Upper lobe of left lung (tissue), 6 donors: ENCODE measurements around the gene ZNF283. TPM values are rescaled to one million over a fixed set of nuclear protein-coding genes. Genes with fewer than 3 reads are reported as not detected.

ENCODE experiments used
- ATAC-seq, 2 donors: fragments of 200-7000 bp; cut with Tn5 transposase; one replicate each; pipeline ENCODE4 v1.9.1; 2022; ENCODE audit warnings: mild to moderate bottlenecking in 2 of 2, moderate library complexity in 2 of 2; ENCODE audit not compliant: low FRiP score in 2 of 2
- DNase-seq, 2 donors: peaks; one replicate each; pipeline ENCODE4 v3.0.0-alpha.2; 2019 to 2020
- H3K27ac ChIP-seq, 4 donors: fragments of 200-600 bp; sonication (generic); one replicate each; pipeline ENCODE4 v1.5.1; 2016 to 2019
- H3K27me3 ChIP-seq, 4 donors: fragments of 200-600 bp; sonication (generic); one replicate each; pipeline ENCODE4 v1.5.1; 2017 to 2019
- H3K36me3 ChIP-seq, 4 donors: fragments of 200-600 bp; sonication (generic); one replicate each; pipeline ENCODE4 v1.5.1; 2016 to 2019
- H3K4me1 ChIP-seq, 4 donors: fragments of 200-600 bp; sonication (generic); one replicate each; pipeline ENCODE4 v1.5.1; 2018 to 2019
- H3K4me3 ChIP-seq, 4 donors: fragments of 200-600 bp; sonication (generic); one replicate each; pipeline ENCODE4 v1.5.1; 2017 to 2019; ENCODE audit warnings: mild to moderate bottlenecking in 2 of 4, moderate library complexity in 1 of 4
- H3K9me3 ChIP-seq, 4 donors: fragments of 200-600 bp; sonication (generic); one replicate each; pipeline ENCODE4 v1.5.1; 2018 to 2019
- EP300 ChIP-seq, 4 donors: sonication (generic); formaldehyde crosslinking; IDR thresholded peaks; one replicate each; pipeline ENCODE4 v1.5.1; 2017; ENCODE audit warnings: antibody characterized with exemption in 4 of 4, control low read depth in 2 of 4
- POLR2A ChIP-seq, 4 donors: fragments of 450-650 bp; IDR thresholded peaks; one replicate each; pipeline ENCODE4 v1.5.1; 2016 to 2017; ENCODE audit warnings: antibody characterized with exemption in 4 of 4, mild to moderate bottlenecking in 2 of 4
- POLR2AphosphoS5 ChIP-seq, 2 donors: sonication (generic); formaldehyde crosslinking; IDR thresholded peaks; one replicate each; pipeline ENCODE4 v1.5.1; 2017; ENCODE audit warnings: antibody characterized with exemption in 2 of 2
- WGBS, 2 donors: methylation state at CpG; one replicate each; pipeline ENCODE4 v1.1.5; 2017 to 2018; 5-methylcytosine and 5-hydroxymethylcytosine counted together
- total RNA-seq, 6 donors: library from RNA; depleted of rRNA in 4 of 6; stranded (reverse); fragments of >200 nt in 4 of 6; gene quantifications; one replicate each; pipeline versions ENCODE4 v1.1.0 to v1.2.1, GENCODE V29; 2016 to 2021
- TF ChIP-seq, protein P1 (sequence below), 6 experiments: fragments of 450-650 bp in 4 of 6; fragments of 200-600 bp in 2 of 6; sonication (generic) in 2 of 6; IDR thresholded peaks; one replicate each; pipeline ENCODE4 v1.5.1; 2016 to 2019; ENCODE audit warnings: antibody characterized with exemption in 6 of 6
- donor health status: DM: no; HTN: no; CAD: no; lungs with moderate emphysema.
- donor health status: DM: no; HTN: yes; CAD: no; lungs with severe emphysema.

Gene ZNF283
- total RNA-seq, 6 donors from 2014 or later: 2.9 to 11.7 (median 6.7) TPM

GRCh38 chr19:43797118-43797517, 30.0 kb upstream of the ZNF283 start:
- Histone ChIP-seq H3K27me3 (peaks cover 0 to 5% (median 0%) of the 10 kb centered on the region in 4 donors), H3K4me1 (peaks cover 12 to 19% (median 13%) of the 10 kb centered on the region in 4 donors), H3K4me3 (no peak overlapping the region), H3K36me3 (peaks cover 0 to 8% (median 0%) of the 10 kb centered on the region in 4 donors), H3K9me3 (no peaks in the 10 kb centered on the region), H3K27ac (no peak overlapping the region)
- no peak for DNase-seq
- no peak for TF ChIP-seq POLR2AphosphoS5 (IDR thresholded peaks at IDR 0.05)
- TF ChIP-seq EP300 (IDR thresholded peaks at IDR 0.05): no peak
- TF ChIP-seq, protein P1, sequence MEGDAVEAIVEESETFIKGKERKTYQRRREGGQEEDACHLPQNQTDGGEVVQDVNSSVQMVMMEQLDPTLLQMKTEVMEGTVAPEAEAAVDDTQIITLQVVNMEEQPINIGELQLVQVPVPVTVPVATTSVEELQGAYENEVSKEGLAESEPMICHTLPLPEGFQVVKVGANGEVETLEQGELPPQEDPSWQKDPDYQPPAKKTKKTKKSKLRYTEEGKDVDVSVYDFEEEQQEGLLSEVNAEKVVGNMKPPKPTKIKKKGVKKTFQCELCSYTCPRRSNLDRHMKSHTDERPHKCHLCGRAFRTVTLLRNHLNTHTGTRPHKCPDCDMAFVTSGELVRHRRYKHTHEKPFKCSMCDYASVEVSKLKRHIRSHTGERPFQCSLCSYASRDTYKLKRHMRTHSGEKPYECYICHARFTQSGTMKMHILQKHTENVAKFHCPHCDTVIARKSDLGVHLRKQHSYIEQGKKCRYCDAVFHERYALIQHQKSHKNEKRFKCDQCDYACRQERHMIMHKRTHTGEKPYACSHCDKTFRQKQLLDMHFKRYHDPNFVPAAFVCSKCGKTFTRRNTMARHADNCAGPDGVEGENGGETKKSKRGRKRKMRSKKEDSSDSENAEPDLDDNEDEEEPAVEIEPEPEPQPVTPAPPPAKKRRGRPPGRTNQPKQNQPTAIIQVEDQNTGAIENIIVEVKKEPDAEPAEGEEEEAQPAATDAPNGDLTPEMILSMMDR (IDR thresholded peaks at IDR 0.05): no peak
- TF ChIP-seq POLR2A (IDR thresholded peaks at IDR 0.05): no peak
- no peak for ATAC-seq
- WGBS, 2 donors: 33 to 77% methylated on average over 4 to 6 of the region's 6 CpGs

DNA sequence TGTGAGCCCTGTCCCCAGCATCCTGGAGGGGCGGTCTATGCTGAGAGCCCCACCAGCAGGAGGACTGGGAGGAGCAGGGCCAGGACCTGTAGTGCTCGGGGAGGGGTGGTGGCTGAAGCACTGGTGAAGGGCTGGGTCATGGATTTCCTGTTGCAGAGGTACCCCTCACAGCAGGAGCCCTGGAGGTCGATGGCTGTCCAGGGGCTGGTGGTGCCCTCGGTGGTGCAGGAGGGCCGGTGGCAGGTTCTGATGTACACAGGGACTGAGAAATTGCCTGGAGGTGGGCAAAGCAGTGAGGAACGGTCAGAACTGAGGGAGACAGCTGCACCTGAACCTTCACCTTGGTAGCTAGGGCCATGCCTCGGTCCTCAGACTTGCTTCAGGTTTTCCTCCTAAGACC, 29.6 kb upstream of the ZNF283 start:
- no peak for ATAC-seq
- Histone ChIP-seq H3K9me3 (no peaks in the 10 kb centered on the region), H3K27ac (no peak overlapping the region), H3K36me3 (peaks cover 0 to 8% (median 0%) of the 10 kb centered on the region in 4 donors), H3K4me3 (no peak overlapping the region), H3K4me1 (peaks cover 12 to 19% (median 13%) of the 10 kb centered on the region in 4 donors), H3K27me3 (peaks cover 0 to 5% (median 0%) of the 10 kb centered on the region in 4 donors)
- TF ChIP-seq POLR2A (IDR thresholded peaks at IDR 0.05) (no peak), EP300 (IDR thresholded peaks at IDR 0.05) (no peak), POLR2AphosphoS5 (IDR thresholded peaks at IDR 0.05) (no peak)
- TF ChIP-seq, protein P1 (IDR thresholded peaks at IDR 0.05): no peak
- DNase-seq: no peak
- 79 to 86% methylated on average over 6 to 7 of the region's 7 CpGs for WGBS, 2 donors

GRCh38 chr19:43798026-43798545, 29.0 kb upstream of the ZNF283 start:
- H3K9me3 ChIP-seq: no peaks in the 10 kb centered on the region
- H3K27me3 ChIP-seq: peaks cover 0 to 5% (median 0%) of the 10 kb centered on the region in 4 donors
- WGBS, 2 donors: 40 to 60% methylated on average over 1 to 2 of the region's 5 CpGs
- peak overlapping the region; percentile 25 to 67 (median 51) for H3K4me3 ChIP-seq
- H3K36me3 ChIP-seq: peaks cover 0 to 8% (median 0%) of the 10 kb centered on the region in 4 donors
- no peak for ATAC-seq
- peak overlapping the region in 2 of 4 donors; percentile 63 to 66 for H3K27ac ChIP-seq
- no peak for DNase-seq
- peaks cover 12 to 19% (median 13%) of the 10 kb centered on the region in 4 donors for H3K4me1 ChIP-seq
- TF ChIP-seq, protein P1 (IDR thresholded peaks at IDR 0.05): no peak
- TF ChIP-seq POLR2AphosphoS5 (IDR thresholded peaks at IDR 0.05) (no peak), POLR2A (IDR thresholded peaks at IDR 0.05) (no peak), EP300 (IDR thresholded peaks at IDR 0.05) (no peak)

DNA sequence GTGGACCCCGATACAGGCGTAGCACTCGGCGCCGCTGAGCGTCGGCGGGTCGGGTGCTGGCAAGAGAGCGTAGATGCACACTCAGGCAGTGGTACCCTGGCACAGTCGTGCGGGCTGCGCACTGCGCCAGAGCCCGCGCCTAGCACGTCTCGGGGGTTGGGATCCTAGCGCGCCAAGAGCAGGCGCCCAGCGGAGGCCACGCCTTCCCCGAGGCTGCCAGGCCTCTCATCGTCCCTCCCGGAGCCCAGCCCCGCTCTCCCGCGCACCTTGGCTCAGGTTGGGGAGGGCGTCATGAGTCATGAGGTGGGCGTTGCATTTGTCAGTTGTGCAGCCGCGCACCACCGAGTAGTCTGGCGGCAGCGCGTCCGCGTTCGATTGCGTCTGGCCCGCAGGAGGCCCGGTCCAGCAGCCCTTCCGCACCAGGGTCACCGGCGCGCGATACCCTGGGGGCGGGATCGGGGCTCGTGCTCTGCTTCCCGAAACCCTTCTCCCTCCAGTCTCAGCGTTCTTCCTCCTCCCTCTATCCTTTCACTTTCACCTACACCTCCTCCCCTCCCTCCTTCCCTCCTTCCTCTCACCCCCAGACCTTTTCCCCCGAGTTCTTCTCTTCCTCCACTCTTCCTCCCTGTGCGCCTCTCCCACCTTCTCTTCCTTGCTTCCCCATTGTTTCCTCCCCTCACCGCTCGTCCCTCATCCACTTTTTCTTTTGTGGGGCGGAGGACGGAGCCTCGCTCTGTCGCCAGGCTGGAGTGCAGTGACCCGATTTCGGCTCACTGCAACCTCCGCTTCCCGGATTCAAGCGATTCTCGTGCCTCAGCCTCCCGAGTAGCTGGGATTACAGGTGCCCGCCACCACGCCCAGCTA, 28.3 kb upstream of the ZNF283 start:
- 21 to 31% methylated on average over 28 to 54 of the region's 70 CpGs for WGBS, 2 donors
- DNase-seq: peak; percentile 53 to 89
- Histone ChIP-seq H3K4me3 (peak overlapping the region; percentile 25 to 67 (median 51)), H3K4me1 (peaks cover 12 to 19% (median 13%) of the 10 kb centered on the region in 4 donors), H3K27ac (peak overlapping the region in 2 of 4 donors; percentile 63 to 66), H3K27me3 (peaks cover 0 to 5% (median 0%) of the 10 kb centered on the region in 4 donors), H3K36me3 (peaks cover 0 to 8% (median 0%) of the 10 kb centered on the region in 4 donors), H3K9me3 (no peaks in the 10 kb centered on the region)
- TF ChIP-seq, protein P1 (IDR thresholded peaks at IDR 0.05): no peak
- no peak for TF ChIP-seq POLR2AphosphoS5 (IDR thresholded peaks at IDR 0.05)
- peak in 1 of 4 donors; percentile 27 for TF ChIP-seq POLR2A (IDR thresholded peaks at IDR 0.05)
- no peak for TF ChIP-seq EP300 (IDR thresholded peaks at IDR 0.05)
- ATAC-seq: peak; percentile 62 to 74
